Astrocyte of the cerebellum (primary cell): ENCODE data around the gene PHOX2B.

ENCODE experiments used
- DNase-seq: peaks from one replicate; pipeline ENCODE4 v3.0.0-alpha.2; 2011; ENCODE audit warnings: low read depth
- H3K4me3 ChIP-seq: 2 replicates; pipeline ENCODE4 v1.5.1; 2011; ENCODE audit warnings: mild to moderate bottlenecking, low read depth, low read length, moderate library complexity
- in situ Hi-C: cut with HindIII; loops from 2 replicates; pipeline ENCODE4 v1.10.0; 2017; ENCODE audit warnings: low sequenced_read_pairs
- TF ChIP-seq, protein P1 (sequence below): IDR thresholded peaks from 2 replicates; pipeline ENCODE4 v1.5.1; 2012; ENCODE audit warnings: low read length, low read depth, moderate library complexity, mild to moderate bottlenecking; ENCODE audit errors: missing control alignments

PHOX2B gene

DNA sequence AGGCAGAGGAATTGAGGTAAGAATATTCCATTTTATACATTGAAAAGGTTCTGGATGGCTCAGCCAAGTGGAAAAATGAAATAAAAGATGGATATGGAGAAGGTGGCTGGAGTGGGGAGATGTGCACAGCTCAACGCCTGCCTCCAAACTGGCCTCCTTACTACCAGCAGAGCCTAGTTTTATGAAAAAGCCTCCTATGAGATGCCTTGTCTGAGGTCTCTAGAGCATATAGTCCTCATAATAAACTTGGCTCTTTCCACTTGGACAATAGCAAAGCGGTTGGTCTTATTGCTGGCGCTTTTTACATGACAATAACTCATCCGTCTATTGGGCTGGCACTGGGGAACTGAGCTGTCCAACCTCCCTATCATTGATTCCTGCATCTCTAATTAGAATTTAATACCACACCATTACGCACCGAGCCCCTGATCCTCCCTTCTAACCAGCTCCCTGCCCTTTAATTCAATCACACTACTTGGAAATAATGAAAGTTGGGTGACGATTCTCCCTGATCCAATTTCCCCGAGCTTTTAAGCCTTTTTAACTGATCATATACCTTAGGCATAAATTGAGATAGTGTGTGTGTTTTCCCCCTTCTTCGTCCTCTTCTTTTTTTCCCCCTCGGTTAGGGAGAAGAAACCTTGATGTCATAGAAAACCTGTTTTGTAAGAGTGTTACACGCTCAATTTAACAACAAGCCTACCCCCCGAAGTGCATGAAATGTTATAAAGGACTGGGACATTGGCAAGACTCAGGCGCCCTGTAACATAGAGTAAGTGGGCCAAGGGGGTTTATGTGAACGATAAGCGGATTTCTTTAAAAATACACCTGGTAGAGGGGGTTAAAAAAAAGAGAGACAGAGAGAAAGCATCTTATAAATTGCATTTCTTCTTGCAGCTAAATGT, at the start of gene PHOX2B:
Gene PHOX2B, minus strand, starts transcription at position 155 of the 905 bp plus-strand sequence. Its CDS starts 115 bp downstream, at position 40.
- in situ Hi-C loops = no loop called here
- TF ChIP-seq, protein P1, sequence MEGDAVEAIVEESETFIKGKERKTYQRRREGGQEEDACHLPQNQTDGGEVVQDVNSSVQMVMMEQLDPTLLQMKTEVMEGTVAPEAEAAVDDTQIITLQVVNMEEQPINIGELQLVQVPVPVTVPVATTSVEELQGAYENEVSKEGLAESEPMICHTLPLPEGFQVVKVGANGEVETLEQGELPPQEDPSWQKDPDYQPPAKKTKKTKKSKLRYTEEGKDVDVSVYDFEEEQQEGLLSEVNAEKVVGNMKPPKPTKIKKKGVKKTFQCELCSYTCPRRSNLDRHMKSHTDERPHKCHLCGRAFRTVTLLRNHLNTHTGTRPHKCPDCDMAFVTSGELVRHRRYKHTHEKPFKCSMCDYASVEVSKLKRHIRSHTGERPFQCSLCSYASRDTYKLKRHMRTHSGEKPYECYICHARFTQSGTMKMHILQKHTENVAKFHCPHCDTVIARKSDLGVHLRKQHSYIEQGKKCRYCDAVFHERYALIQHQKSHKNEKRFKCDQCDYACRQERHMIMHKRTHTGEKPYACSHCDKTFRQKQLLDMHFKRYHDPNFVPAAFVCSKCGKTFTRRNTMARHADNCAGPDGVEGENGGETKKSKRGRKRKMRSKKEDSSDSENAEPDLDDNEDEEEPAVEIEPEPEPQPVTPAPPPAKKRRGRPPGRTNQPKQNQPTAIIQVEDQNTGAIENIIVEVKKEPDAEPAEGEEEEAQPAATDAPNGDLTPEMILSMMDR = no peak
- DNase-seq = no peak
- no peak within 1 kb of the TSS for H3K4me3 ChIP-seq

DNA sequence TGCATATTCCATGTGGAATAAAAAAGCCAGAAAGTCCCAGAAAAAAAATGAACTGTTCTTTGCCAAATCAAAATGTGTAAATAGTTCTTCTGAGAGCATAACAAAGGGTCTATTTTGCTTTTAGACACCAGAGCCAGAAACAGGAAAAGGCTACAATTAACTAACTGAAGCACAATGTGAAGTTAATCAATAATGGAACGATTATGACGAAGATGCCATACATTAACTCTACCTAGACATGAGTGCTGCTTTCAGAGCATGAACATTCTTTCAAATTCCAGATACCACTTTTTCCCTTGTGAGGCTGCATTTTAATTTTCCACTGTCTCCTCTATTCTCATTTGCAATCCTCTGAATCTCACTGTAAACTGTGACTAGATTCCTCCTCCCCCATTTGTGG, 48.7 kb upstream of the PHOX2B start:
- DNase-seq = no peak
- in situ Hi-C loops = no loop called here

DNA sequence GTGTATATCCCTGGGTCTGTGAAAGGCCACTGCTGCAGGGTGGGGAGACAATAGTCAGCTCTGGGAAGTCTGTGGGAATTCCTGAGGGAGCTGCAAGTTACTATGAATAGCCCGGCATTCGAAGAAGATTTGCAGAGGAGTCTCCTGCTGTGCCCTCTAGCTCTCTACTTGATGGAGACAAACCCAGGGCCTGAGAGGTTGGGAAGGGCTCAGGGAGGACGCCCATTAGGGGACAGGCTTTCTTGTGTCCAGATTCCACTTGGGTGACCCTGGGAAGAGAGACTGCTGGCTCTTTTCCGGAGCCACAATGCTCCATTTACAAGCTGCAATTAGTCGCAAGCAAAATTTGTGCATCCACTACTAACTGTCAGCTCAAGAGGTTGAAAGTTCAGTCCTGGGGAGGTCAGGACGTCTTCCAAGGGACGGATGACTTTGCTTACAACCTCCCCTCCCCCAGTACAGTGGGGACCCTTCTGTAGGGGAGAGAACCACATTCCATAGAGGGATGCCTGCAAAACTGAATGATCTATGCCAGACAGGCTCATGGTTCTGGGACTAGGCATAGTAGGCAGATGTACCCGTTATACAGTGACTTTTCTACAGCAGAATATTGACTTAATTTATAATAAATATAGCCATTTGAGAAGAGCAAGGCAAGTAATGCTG, 48.2 kb upstream of the PHOX2B start:
- TF ChIP-seq, protein P1 = no peak
- in situ Hi-C loops = no loop called here
- no peak overlapping the region for H3K4me3 ChIP-seq
- DNase-seq = no peak

More for the DNA sequence above, 48.7 kb upstream of the PHOX2B start:
- H3K4me3 ChIP-seq = no peak overlapping the region
- TF ChIP-seq, protein P1 = no peak

DNA sequence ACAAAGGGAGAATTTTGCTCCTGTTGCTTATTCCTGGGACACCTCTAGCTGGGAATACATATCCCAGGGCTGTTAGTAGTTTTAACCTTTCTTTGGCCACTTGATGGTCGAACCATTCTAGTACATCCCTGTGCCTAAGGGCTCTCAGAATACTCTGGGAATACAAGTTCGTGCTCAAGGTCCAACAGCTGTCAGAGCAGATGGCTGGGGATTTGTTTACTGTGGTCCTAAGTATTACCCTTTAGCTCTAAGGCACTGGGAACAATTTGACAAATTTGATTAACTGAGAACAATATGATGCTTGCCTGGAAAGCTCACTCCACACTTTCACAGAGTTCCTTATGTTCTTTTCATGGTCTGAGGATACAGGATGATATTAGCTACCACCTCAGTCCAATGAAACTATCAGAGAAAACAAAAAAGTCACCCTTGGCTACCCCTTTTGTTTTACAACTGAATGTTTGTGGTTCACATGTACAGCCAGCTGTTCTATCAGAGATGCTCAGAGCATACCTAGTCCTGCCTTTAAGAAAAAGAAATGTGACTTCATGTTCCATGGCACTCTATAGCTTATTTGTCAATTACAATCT, 47.4 kb upstream of the PHOX2B start:
- no peak overlapping the region for H3K4me3 ChIP-seq
- in situ Hi-C loops = no loop called here
- TF ChIP-seq, protein P1 = no peak
- DNase-seq = no peak

DNA sequence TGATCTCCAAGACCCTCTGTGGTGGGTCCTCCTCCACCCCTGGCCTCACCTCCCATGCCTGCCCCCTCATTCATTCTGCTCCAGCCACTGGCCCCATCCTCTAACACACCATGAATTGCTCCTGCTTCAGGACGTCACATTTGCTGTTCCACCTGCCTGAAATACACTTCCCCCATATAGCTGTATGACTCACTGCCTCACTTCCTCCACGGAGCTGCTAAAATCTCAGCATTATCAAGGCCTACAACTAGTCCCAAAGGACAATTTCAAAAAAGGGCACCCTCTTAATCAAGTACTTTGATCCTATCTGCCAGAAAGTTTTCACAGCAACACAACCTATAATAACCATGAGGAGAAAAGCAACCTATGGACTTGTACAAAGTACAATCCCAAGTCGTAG, 43.6 kb upstream of the PHOX2B start:
- DNase-seq = no peak
- in situ Hi-C loops = no loop called here
- TF ChIP-seq, protein P1 = no peak
- H3K4me3 ChIP-seq = no peak overlapping the region

DNA sequence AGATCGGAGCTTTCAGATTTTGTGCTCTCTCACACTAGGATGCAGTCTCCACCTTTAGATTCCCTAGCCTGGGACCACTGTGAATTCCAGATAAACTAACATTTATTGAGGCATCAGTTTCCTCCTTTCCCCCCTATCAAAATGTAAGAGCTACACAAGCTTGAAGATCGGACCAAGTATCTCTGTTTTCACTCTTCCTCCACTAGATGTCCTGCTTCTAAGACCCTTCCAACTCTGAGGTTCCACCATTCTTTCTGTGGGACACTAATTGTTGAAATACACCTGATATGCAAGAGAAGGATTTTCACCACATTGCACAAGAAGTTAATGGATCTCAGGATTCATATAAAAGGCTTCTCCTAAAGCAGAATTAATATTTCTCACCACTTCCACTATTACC, 43.0 kb upstream of the PHOX2B start:
- DNase-seq = no peak
- in situ Hi-C loops = no loop called here
- H3K4me3 ChIP-seq = no peak overlapping the region
- TF ChIP-seq, protein P1 = no peak
